HUES48 (cell line): ENCODE data around the gene SUSD6.

Experiments
- H3K27ac ChIP-seq: one replicate; pipeline ENCODE4 v1.7.0; 2013; ENCODE audit warnings: low read depth, low read length, inconsistent platforms
- H3K27me3 ChIP-seq: 2 replicates; pipeline ENCODE4 v1.6.1; 2013; ENCODE audit warnings: mild to moderate bottlenecking, low read length; ENCODE audit not compliant: control insufficient read depth, insufficient read depth
- H3K36me3 ChIP-seq: 2 replicates; pipeline ENCODE4 v1.6.1; 2013; ENCODE audit warnings: low read length; ENCODE audit not compliant: control insufficient read depth, insufficient read depth
- H3K4me1 ChIP-seq: 2 replicates; pipeline ENCODE4 v1.6.1; 2013; ENCODE audit warnings: mild to moderate bottlenecking, low read length; ENCODE audit not compliant: control insufficient read depth, insufficient read depth
- H3K4me3 ChIP-seq: 2 replicates; pipeline ENCODE4 v1.5.1; 2013; ENCODE audit warnings: mild to moderate bottlenecking, low read depth, low read length
- H3K9ac ChIP-seq: 2 replicates; pipeline ENCODE4 v1.6.1; 2013; ENCODE audit warnings: mild to moderate bottlenecking, low read depth, low read length, moderate library complexity
- H3K9me3 ChIP-seq: 2 replicates; pipeline ENCODE4 v1.6.1; 2013; ENCODE audit warnings: low read length; ENCODE audit not compliant: control insufficient read depth, insufficient read depth

Gene SUSD6

GRCh38 chr14:69673104-69673503 lies 61.7 kb downstream of the SUSD6 start:
- Histone ChIP-seq H3K4me1 (peaks cover 4% of the 10 kb centered on the region; the same call in 1 of the 2 replicates), H3K27ac (no peak overlapping the region), H3K27me3 (no peaks in the 10 kb centered on the region), H3K4me3 (no peak overlapping the region), H3K9me3 (no peaks in the 10 kb centered on the region), H3K36me3 (no peaks in the 10 kb centered on the region), H3K9ac (no peak overlapping the region)

- H3K4me1 ChIP-seq, result peaks cover 4% of the 10 kb centered on the region; the same call in 1 of the 2 replicates
These were observed 62.3 kb downstream of the SUSD6 start for GRCh38 chr14:69673578-69674305.

GRCh38 chr14:69674546-69675244 lies 63.3 kb downstream of the SUSD6 start:
- H3K4me1 ChIP-seq, result peaks cover 4% of the 10 kb centered on the region; the same call in 1 of the 2 replicates
- H3K27me3 ChIP-seq, result no peaks in the 10 kb centered on the region
- H3K36me3 ChIP-seq, result no peaks in the 10 kb centered on the region
- H3K4me3 ChIP-seq, result no peak overlapping the region
- H3K9ac ChIP-seq, result no peak overlapping the region
- H3K27ac ChIP-seq, result no peak overlapping the region
- H3K9me3 ChIP-seq, result no peaks in the 10 kb centered on the region

More at GRCh38 chr14:69673578-69674305, 62.3 kb downstream of the SUSD6 start:
- Histone ChIP-seq H3K4me3 (no peak overlapping the region), H3K9me3 (no peaks in the 10 kb centered on the region), H3K27ac (no peak overlapping the region), H3K27me3 (no peaks in the 10 kb centered on the region), H3K9ac (no peak overlapping the region), H3K36me3 (no peaks in the 10 kb centered on the region)

GRCh38 chr14:69675245-69675583 lies 63.8 kb downstream of the SUSD6 start:
- Histone ChIP-seq H3K4me3 (no peak overlapping the region), H3K9me3 (no peaks in the 10 kb centered on the region), H3K9ac (no peak overlapping the region), H3K4me1 (peaks cover 4% of the 10 kb centered on the region; the same call in 1 of the 2 replicates), H3K27ac (no peak overlapping the region), H3K27me3 (no peaks in the 10 kb centered on the region), H3K36me3 (no peaks in the 10 kb centered on the region)

- no peaks in the 10 kb centered on the region for H3K9me3 ChIP-seq
- no peak overlapping the region for H3K27ac ChIP-seq
- H3K4me1 ChIP-seq, result peaks cover 4% of the 10 kb centered on the region; the same call in 1 of the 2 replicates
- no peak overlapping the region for H3K4me3 ChIP-seq
- no peaks in the 10 kb centered on the region for H3K27me3 ChIP-seq
- no peak overlapping the region for H3K9ac ChIP-seq
- H3K36me3 ChIP-seq, result no peaks in the 10 kb centered on the region
These were observed 64.6 kb downstream of the SUSD6 start for GRCh38 chr14:69675877-69676416.

GRCh38 chr14:69676723-69677122 lies 65.3 kb downstream of the SUSD6 start:
- H3K4me1 ChIP-seq, result peaks cover 4% of the 10 kb centered on the region; the same call in 1 of the 2 replicates
- no peak overlapping the region for H3K4me3 ChIP-seq
- no peaks in the 10 kb centered on the region for H3K9me3 ChIP-seq
- H3K27ac ChIP-seq, result no peak overlapping the region
- H3K9ac ChIP-seq, result no peak overlapping the region
- H3K27me3 ChIP-seq, result no peaks in the 10 kb centered on the region
- H3K36me3 ChIP-seq, result no peaks in the 10 kb centered on the region

- Histone ChIP-seq H3K36me3 (no peaks in the 10 kb centered on the region), H3K27ac (no peak overlapping the region), H3K4me1 (no peaks in the 10 kb centered on the region), H3K9ac (no peak overlapping the region), H3K9me3 (no peaks in the 10 kb centered on the region), H3K27me3 (no peaks in the 10 kb centered on the region), H3K4me3 (no peak overlapping the region)
These were observed 68.9 kb downstream of the SUSD6 start for GRCh38 chr14:69680297-69680696.

- Histone ChIP-seq H3K4me1 (no peaks in the 10 kb centered on the region), H3K9me3 (no peaks in the 10 kb centered on the region), H3K27ac (no peak overlapping the region), H3K9ac (no peak overlapping the region), H3K4me3 (no peak overlapping the region), H3K36me3 (no peaks in the 10 kb centered on the region), H3K27me3 (no peaks in the 10 kb centered on the region)
These were observed 70.7 kb downstream of the SUSD6 start for GRCh38 chr14:69682136-69682535.

- Histone ChIP-seq H3K36me3 (no peaks in the 10 kb centered on the region), H3K9ac (no peak overlapping the region), H3K27me3 (no peaks in the 10 kb centered on the region), H3K27ac (no peak overlapping the region), H3K4me1 (no peaks in the 10 kb centered on the region), H3K4me3 (no peak overlapping the region), H3K9me3 (no peaks in the 10 kb centered on the region)
These were observed 71.3 kb downstream of the SUSD6 start for GRCh38 chr14:69682621-69683263.

- no peaks in the 10 kb centered on the region for H3K9me3 ChIP-seq
- no peak overlapping the region for H3K4me3 ChIP-seq
- H3K4me1 ChIP-seq, result no peaks in the 10 kb centered on the region
- no peaks in the 10 kb centered on the region for H3K27me3 ChIP-seq
- H3K27ac ChIP-seq, result no peak overlapping the region
- no peak overlapping the region for H3K9ac ChIP-seq
- H3K36me3 ChIP-seq, result no peaks in the 10 kb centered on the region
These were observed 72.6 kb downstream of the SUSD6 start for GRCh38 chr14:69683971-69684370.
